ENCODE measurements around the gene SULT1B1.

DNA sequence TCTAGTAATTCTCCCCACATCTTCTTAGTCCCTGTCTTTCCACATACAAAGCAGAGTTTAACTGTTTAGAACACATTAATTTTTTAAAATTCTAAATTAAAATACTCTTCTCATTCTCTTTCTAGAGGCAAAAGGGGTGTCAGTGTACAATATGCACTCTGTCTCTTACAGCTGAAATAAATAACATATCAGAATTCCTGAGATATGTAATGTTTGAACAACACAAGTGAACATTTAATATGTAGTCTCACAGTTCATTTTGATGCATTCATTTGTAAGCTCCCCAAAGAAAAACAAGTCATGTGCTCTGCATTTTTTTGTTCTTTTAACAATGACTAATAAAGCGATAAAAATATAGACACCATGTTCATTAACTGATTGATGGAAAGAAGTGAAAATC lies 19.7 kb upstream of the SULT1B1 start:
- TF ChIP-seq, protein P1, sequence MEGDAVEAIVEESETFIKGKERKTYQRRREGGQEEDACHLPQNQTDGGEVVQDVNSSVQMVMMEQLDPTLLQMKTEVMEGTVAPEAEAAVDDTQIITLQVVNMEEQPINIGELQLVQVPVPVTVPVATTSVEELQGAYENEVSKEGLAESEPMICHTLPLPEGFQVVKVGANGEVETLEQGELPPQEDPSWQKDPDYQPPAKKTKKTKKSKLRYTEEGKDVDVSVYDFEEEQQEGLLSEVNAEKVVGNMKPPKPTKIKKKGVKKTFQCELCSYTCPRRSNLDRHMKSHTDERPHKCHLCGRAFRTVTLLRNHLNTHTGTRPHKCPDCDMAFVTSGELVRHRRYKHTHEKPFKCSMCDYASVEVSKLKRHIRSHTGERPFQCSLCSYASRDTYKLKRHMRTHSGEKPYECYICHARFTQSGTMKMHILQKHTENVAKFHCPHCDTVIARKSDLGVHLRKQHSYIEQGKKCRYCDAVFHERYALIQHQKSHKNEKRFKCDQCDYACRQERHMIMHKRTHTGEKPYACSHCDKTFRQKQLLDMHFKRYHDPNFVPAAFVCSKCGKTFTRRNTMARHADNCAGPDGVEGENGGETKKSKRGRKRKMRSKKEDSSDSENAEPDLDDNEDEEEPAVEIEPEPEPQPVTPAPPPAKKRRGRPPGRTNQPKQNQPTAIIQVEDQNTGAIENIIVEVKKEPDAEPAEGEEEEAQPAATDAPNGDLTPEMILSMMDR (IDR thresholded peaks at IDR 0.05; ENCODE audit: low read depth, low read length), result no peak
- no peak for TF ChIP-seq POLR2A (IDR thresholded peaks at IDR 0.05; ENCODE audit: extremely low read depth, insufficient read length)

Measured in NB4 (cell line).